PC-9 (cell line): ENCODE measurements around the gene MROH2B. TPM values are rescaled to one million over a fixed set of nuclear protein-coding genes. Genes with fewer than 3 reads are reported as not detected.

Experiments
- BruUV-seq: library from RNA; stranded (reverse); fragments of 400-500 nt; replicated peaks from 2 replicates; lab custom pipeline; 2021; lab: Mats Ljungman, UMichigan
- CTCF ChIA-PET: fragments of 300-600 bp; sonication (Branson Sonifier 250); formaldehyde crosslinking; loops from one replicate; lab custom pipeline; 2022; ENCODE audit warnings: antibody characterized with exemption; lab: Charles Lee
- POLR2A ChIA-PET: fragments of 300-600 bp; sonication (Branson Sonifier 250); formaldehyde crosslinking; loops from one replicate; lab custom pipeline; 2022; ENCODE audit warnings: antibody characterized with exemption; ENCODE audit not compliant: unreplicated experiment; lab: Charles Lee
- DNase-seq, 2 experiments: peaks; one replicate each; pipeline versions ENCODE4 v3.0.0 to v3.0.0-alpha.2; 2015 to 2022; ENCODE audit warnings: mixed read lengths in 1 of 2
- H2AFZ ChIP-seq: fragments of 200-600 bp; sonication (generic); 2 replicates; pipeline ENCODE4 v1.8.1; 2017; ENCODE audit warnings: antibody characterized with exemption
- H3F3A ChIP-seq: fragments of 200-600 bp; sonication (generic); 2 replicates; pipeline ENCODE4 v1.8.1; 2017; ENCODE audit warnings: antibody characterized with exemption, mild to moderate bottlenecking, low read depth; ENCODE audit not compliant: insufficient read depth
- H3K27ac ChIP-seq: fragments of 200-600 bp; sonication (generic); 2 replicates; pipeline ENCODE4 v1.6.1; 2016; ENCODE audit warnings: mixed run types
- H3K27me3 ChIP-seq: fragments of 200-600 bp; sonication (generic); 2 replicates; pipeline ENCODE4 v1.6.1; 2016; ENCODE audit warnings: low read depth, mixed run types; ENCODE audit not compliant: insufficient read depth
- H3K36me3 ChIP-seq: fragments of 200-600 bp; sonication (generic); 2 replicates; pipeline ENCODE4 v1.6.1; 2016; ENCODE audit warnings: low read depth, mixed run types
- H3K4me1 ChIP-seq: fragments of 200-600 bp; sonication (generic); replicated peaks from 2 replicates; pipeline ENCODE4 v1.6.1; 2016; ENCODE audit warnings: mixed run types; ENCODE audit not compliant: insufficient read depth
- H3K4me2 ChIP-seq: fragments of 200-600 bp; sonication (generic); 2 replicates; pipeline ENCODE4 v1.6.1; 2017; ENCODE audit warnings: mixed run types
- H3K4me3 ChIP-seq: fragments of 200-600 bp; sonication (generic); 2 replicates; pipeline ENCODE4 v1.6.1; 2016; ENCODE audit warnings: mixed run types
- H3K79me2 ChIP-seq: fragments of 200-600 bp; sonication (generic); 2 replicates; pipeline ENCODE4 v1.6.1; 2017; ENCODE audit warnings: low read depth, mixed run types
- H3K9me2 ChIP-seq: fragments of 200-600 bp; sonication (generic); 2 replicates; pipeline ENCODE4 v1.8.1; 2017; ENCODE audit warnings: mild to moderate bottlenecking; ENCODE audit not compliant: insufficient read depth
- H3K9me3 ChIP-seq: fragments of 200-600 bp; sonication (generic); 2 replicates; pipeline ENCODE4 v1.8.1; 2016; ENCODE audit warnings: low read depth; ENCODE audit not compliant: insufficient read depth
- H4K20me1 ChIP-seq: fragments of 200-600 bp; sonication (generic); 2 replicates; pipeline ENCODE4 v1.8.1; 2017; ENCODE audit not compliant: insufficient read depth
- EZH2 ChIP-seq: fragments of 200-600 bp; sonication (generic); IDR thresholded peaks from 2 replicates; pipeline ENCODE4 v1.8.0; 2017; ENCODE audit warnings: antibody characterized with exemption, low read depth
- intact Hi-C: fragments of 100-400 bp; cut with micrococcal nuclease; formaldehyde crosslinking; loops from one replicate; pipeline ENCODE4 v1.10.0; 2022; ENCODE audit not compliant: unreplicated experiment
- total RNA-seq: library from RNA; stranded (reverse); gene quantifications from 2 replicates; pipeline ENCODE4 v1.2.3, GENCODE V29; 2021
- TF ChIP-seq, protein P1 (sequence below): fragments of 200-600 bp; sonication (generic); conservative IDR thresholded peaks from 2 replicates; pipeline ENCODE4 v1.6.1; 2017; ENCODE audit warnings: mixed run types, antibody characterized with exemption, mild to moderate bottlenecking, moderate library complexity

Gene MROH2B
- total RNA-seq, 1 experiment from 2014 or later = not detected

DNA sequence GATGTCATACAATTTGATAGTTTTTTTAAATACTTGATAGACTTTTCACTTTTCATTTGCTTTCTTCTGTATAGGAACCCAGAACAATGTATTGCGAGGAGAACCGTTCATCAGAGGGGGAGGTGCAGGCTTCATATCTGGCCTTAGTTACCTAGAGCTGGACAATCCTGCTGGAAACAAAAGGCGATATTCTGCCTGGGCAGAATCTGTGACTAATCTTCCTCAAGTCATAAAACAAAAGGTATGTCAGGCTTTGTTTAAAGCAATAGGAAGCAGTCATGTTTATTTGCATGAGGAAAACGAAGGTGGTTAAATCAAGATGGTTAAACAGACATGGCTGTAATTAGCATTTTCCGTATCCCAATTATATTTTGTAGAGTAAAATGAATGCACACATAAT, 115.8 kb downstream of the MROH2B start:
- H3K9me3 ChIP-seq = peaks cover 14% of the 10 kb centered on the region
- intact Hi-C loops = no loop called here
- H2AFZ ChIP-seq = no peak overlapping the region
- DNase-seq = no peak
- no TSS peak for BruUV-seq
- CTCF ChIA-PET = interaction anchor here (0.6 kb wide), 2 partner anchors 30 to 740 kb away, joined by 3 to 8 read pairs; no protein-coding TSS in a partner anchor
- H4K20me1 ChIP-seq = no peaks in the 10 kb centered on the region
- H3F3A ChIP-seq = no peaks in the 10 kb centered on the region
- no peak overlapping the region for H3K4me2 ChIP-seq
- H3K9me2 ChIP-seq = peaks cover 7% of the 10 kb centered on the region; the same call in 1 of the 2 replicates
- TF ChIP-seq, protein P1, sequence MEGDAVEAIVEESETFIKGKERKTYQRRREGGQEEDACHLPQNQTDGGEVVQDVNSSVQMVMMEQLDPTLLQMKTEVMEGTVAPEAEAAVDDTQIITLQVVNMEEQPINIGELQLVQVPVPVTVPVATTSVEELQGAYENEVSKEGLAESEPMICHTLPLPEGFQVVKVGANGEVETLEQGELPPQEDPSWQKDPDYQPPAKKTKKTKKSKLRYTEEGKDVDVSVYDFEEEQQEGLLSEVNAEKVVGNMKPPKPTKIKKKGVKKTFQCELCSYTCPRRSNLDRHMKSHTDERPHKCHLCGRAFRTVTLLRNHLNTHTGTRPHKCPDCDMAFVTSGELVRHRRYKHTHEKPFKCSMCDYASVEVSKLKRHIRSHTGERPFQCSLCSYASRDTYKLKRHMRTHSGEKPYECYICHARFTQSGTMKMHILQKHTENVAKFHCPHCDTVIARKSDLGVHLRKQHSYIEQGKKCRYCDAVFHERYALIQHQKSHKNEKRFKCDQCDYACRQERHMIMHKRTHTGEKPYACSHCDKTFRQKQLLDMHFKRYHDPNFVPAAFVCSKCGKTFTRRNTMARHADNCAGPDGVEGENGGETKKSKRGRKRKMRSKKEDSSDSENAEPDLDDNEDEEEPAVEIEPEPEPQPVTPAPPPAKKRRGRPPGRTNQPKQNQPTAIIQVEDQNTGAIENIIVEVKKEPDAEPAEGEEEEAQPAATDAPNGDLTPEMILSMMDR = no peak
- no peak for TF ChIP-seq EZH2
- H3K27ac ChIP-seq = no peak overlapping the region
- H3K4me1 ChIP-seq = peaks cover 4% of the 10 kb centered on the region; the same call in 1 of the 2 replicates
- no peak overlapping the region for H3K4me3 ChIP-seq
- POLR2A ChIA-PET = no interaction called here
- no peaks in the 10 kb centered on the region for H3K27me3 ChIP-seq
- H3K79me2 ChIP-seq = no peaks in the 10 kb centered on the region
- no peaks in the 10 kb centered on the region for H3K36me3 ChIP-seq

Other genes starting within 250 kb of the MROH2B start
- 3,889 and 3,938 TPM in 2 replicates for gene RPL37, start 236.1 kb downstream of the MROH2B start, total RNA-seq
- gene CARD6, start 230.0 kb downstream of the MROH2B start, total RNA-seq = 10.8 and 16.1 TPM in 2 replicates
- gene C7, start 161.8 kb downstream of the MROH2B start, total RNA-seq = not detected in 2 replicates
- not detected in 2 replicates for gene C6, start 142.2 kb upstream of the MROH2B start, total RNA-seq